GM12875 (cell line): ENCODE data around the gene CCL5.

Experiments
- H3K4me3 ChIP-seq: one replicate; pipeline ENCODE4 v1.5.1; 2011; ENCODE audit warnings: low read depth, low read length, control low read depth
- TF ChIP-seq, protein P1 (sequence below): IDR thresholded peaks from 2 replicates; pipeline ENCODE4 v1.5.1; 2011; ENCODE audit warnings: low read depth, mild to moderate bottlenecking, control low read depth, inconsistent platforms, low read length, moderate library complexity, borderline replicate concordance; ENCODE audit not compliant: insufficient read depth

CCL5 gene

DNA sequence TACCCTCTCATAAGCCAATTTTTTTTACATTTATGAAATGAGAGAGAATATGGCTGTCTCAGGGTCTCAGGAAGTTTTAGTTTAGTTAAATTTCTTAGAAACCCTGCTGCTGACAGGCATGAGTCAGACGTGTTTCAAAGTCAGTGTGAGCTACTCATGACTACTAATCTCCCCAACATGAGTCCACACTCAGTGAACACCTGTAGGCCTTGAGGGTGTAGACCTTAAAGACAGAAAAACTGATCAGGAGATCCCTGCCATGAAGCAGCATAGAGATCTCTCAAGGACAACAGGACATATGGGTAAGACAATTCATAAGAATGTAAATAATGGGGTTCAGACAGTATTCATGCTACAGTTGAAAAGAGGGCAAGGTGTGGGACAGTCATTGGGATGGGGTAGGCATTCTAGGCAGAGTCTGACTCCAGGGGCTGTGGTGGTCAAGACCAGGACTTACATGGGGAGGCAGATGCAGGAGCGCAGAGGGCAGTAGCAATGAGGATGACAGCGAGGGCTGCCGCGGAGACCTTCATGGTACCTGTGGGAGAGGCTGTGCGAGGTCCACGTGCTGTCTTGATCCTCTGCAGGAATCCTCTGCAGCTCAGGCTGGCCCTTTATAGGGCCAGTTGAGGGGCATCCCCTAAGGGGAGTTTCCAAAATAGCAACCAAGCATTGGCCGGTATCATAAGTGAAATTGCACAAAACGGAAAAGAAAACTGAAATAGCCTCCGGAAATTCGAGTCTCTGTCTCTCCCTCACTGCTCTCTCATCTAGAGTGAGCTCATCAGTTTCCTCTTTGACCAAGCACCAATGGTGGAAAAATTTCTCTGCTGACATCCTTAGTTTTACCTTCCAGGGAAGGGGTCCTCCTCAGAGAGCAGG is at the start of gene CCL5:
TSS of gene CCL5 (minus strand) at position 588 of the 882 bp plus-strand sequence.
- TF ChIP-seq, protein P1, sequence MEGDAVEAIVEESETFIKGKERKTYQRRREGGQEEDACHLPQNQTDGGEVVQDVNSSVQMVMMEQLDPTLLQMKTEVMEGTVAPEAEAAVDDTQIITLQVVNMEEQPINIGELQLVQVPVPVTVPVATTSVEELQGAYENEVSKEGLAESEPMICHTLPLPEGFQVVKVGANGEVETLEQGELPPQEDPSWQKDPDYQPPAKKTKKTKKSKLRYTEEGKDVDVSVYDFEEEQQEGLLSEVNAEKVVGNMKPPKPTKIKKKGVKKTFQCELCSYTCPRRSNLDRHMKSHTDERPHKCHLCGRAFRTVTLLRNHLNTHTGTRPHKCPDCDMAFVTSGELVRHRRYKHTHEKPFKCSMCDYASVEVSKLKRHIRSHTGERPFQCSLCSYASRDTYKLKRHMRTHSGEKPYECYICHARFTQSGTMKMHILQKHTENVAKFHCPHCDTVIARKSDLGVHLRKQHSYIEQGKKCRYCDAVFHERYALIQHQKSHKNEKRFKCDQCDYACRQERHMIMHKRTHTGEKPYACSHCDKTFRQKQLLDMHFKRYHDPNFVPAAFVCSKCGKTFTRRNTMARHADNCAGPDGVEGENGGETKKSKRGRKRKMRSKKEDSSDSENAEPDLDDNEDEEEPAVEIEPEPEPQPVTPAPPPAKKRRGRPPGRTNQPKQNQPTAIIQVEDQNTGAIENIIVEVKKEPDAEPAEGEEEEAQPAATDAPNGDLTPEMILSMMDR: no peak
- peak within 1 kb of the TSS; percentile 50 for H3K4me3 ChIP-seq

DNA sequence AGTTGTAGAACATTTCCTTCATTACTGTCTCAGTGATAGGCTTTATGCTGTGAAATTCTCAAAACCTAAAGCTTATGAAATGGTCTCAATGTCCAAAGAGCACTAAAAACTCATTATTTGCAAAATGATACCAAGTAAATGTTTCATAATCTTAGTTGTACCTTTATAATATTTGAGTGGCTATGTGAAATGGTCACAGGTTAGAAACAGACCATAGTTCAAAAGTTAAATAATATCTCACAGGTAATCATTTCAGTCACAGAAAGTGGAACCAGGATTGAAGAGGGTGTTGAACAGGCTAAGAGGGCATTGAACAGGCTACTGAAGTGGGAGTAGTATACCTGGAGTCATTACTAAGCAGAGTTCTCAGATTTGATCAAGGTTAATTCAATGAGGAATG is 47.6 kb upstream of the CCL5 start:
- TF ChIP-seq, protein P1: no peak

DNA sequence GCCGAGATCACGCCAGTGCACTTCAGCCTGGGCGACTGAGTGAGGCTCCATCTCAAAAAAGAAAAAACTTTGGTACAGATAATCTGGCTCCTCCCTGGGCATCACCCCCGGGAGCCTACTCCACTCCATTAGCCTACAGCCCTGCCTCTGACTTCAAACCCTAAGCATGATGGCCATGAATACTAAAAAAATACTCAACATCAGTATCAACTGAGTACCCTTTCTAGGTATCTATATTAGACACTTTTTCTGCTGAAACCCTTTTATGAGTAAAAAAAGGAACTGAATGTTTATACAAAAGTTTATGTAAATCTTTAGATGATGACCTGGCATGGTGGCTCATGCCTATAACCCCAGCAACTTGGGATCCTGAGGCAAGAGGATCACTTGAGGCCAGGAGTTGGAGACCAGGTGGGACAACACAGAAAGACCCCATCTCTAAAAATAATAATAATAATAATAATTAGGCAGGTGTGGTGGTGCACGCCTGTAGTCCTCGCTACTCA is 43.5 kb upstream of the CCL5 start:
- TF ChIP-seq, protein P1: no peak

More for the DNA sequence above, 47.6 kb upstream of the CCL5 start:
- no peak overlapping the region for H3K4me3 ChIP-seq

DNA sequence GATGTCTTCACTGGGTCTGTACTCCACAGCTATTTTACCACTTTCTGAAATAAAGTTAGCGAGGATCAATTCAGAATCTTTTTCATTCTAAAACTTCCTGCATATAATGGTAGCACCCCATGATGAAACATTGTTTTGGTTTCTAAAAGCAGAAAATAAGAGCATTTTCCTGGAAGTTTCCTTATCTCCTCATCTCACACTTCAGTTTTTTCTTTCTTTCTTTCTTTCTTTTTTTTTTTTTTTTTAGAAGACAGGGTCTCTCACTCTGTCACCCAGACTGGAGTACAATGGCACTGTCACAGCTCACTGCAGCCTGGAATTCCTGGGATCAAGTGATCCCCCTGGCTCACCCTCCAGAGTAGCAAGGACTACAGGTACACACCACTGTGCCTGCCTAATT is 40.1 kb upstream of the CCL5 start:
- no peak overlapping the region for H3K4me3 ChIP-seq
- TF ChIP-seq, protein P1: no peak

More for the DNA sequence above, 43.5 kb upstream of the CCL5 start:
- no peak overlapping the region for H3K4me3 ChIP-seq

DNA sequence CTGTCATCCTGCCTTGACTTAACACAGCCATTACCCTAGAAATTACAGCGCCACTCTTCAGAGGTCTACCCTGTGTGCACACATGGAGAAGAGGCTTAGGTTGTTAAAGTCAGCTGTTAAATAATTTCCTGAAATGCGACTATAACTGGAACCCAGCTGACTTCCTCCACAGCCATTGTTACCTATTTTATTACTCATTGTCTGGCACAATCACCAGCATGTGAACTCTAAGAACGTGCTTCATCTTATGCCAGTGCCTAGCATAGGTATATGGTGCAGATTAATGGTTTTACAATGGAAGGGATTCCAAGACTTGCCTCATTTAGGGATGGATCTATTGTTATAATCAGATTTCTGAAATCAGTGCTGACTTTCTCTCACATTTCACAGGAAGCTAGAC is 38.5 kb upstream of the CCL5 start:
- TF ChIP-seq, protein P1: no peak
- no peak overlapping the region for H3K4me3 ChIP-seq

DNA sequence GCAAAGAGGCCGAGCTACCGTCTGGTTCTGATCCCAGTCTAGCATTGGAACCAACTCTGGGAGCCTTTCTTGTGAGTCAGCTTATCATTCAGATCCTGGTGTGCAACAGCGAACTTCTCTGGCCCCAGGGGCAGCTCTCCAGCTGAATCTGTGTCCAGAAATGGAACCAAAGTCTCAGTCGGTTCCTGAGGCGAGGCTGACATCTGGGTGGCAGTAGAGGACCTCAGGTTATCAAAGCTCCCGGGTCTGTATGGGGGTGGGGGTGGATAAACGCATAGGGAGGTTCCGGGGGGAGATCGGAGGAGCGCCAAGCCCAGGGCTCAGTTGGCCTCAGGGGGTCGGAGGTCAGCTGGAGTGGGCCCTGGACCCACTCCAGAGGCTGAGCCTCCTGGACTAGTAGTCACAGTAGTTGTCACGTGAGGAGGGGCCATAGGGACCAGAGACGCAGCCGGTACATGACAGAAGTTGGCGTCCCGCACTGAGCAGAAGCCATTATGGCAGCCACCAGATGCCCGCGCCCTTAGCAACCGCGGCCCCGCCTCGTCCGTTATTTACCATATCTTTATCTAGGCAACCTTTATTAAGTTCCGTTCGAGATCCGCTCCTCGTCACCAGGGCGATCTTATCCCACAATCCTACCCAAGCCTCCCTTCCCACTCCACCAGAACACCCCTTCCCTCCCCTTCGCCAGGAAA is 37.5 kb upstream of the CCL5 start:
- H3K4me3 ChIP-seq: no peak overlapping the region
- TF ChIP-seq, protein P1: no peak
